Breast epithelium (tissue), 4 donors: ENCODE data around the gene ARFGEF2. TPM values are rescaled to one million over a fixed set of nuclear protein-coding genes. Genes with fewer than 3 reads are reported as not detected.
"Not testable (repeated sequence)": the region's sequence is repeated elsewhere in the genome, so short reads cannot be mapped to it uniquely, and the experiment has no call there.

Experiments
- DNase-seq, 2 donors: peaks; one replicate each; pipeline ENCODE4 v3.0.0-alpha.2; 2019; ENCODE audit warnings: low spot score in 2 of 2
- H3K27ac ChIP-seq, 2 donors: fragments of 200-600 bp; sonication (generic) in 1 of 2; one replicate each; pipeline ENCODE4 v1.5.1; 2016 to 2019; ENCODE audit warnings: mild to moderate bottlenecking in 1 of 2
- H3K27me3 ChIP-seq, 2 donors: fragments of 200-600 bp; sonication (generic) in 1 of 2; one replicate each; pipeline versions ENCODE4 v1.5.1 to v1.6.0; 2017 to 2019; ENCODE audit warnings: control low read depth in 1 of 2, mild to moderate bottlenecking in 1 of 2
- H3K36me3 ChIP-seq: fragments of 200-600 bp; one replicate; pipeline ENCODE4 v1.5.1; 2019
- H3K4me1 ChIP-seq, 2 donors: fragments of 200-600 bp; sonication (generic); one replicate each; pipeline ENCODE4 v1.5.1; 2016 to 2019; ENCODE audit warnings: control low read depth in 1 of 2
- H3K4me3 ChIP-seq, 3 donors: fragments of 200-600 bp; sonication (generic); 1 replicate in 2 of 3; 2 replicates in 1 of 3; pipeline ENCODE4 v1.5.1; 2016 to 2019; ENCODE audit warnings: mild to moderate bottlenecking in 3 of 3, moderate library complexity in 2 of 3
- H3K9me3 ChIP-seq, 2 donors: fragments of 200-600 bp; sonication (generic) in 1 of 2; one replicate each; pipeline ENCODE4 v1.5.1; 2016 to 2019; ENCODE audit warnings: control low read depth in 1 of 2
- CTCF ChIP-seq, 3 donors: fragments of 450-650 bp; IDR thresholded peaks; one replicate each; pipeline ENCODE4 v1.5.1; 2016 to 2017; ENCODE audit warnings: antibody characterized with exemption in 3 of 3, mild to moderate bottlenecking in 3 of 3, moderate library complexity in 3 of 3
- POLR2A ChIP-seq: fragments of 450-650 bp; IDR thresholded peaks from one replicate; pipeline ENCODE4 v1.6.1; 2016; ENCODE audit warnings: antibody characterized with exemption, mild to moderate bottlenecking, moderate library complexity
- POLR2AphosphoS5 ChIP-seq, 3 donors: sonication (generic); formaldehyde crosslinking; IDR thresholded peaks; one replicate each; pipeline ENCODE4 v1.6.1; 2017; ENCODE audit warnings: antibody characterized with exemption in 3 of 3
- intact Hi-C: fragments of 100-400 bp; cut with DNase I; formaldehyde crosslinking; loops from one replicate; pipeline ENCODE4 v1.15.1; 2023; ENCODE audit warnings: low total_unique reads
- total RNA-seq, 3 donors: library from RNA; depleted of rRNA; stranded (reverse); fragments of >200 nt; gene quantifications; one replicate each; pipeline ENCODE4 v1.1.0, GENCODE V29; 2016

The ARFGEF2 gene
- total RNA-seq, 3 donors from 2014 or later, result 37.1 to 61.6 (median 42.3) TPM

- no peak overlapping the region for H3K4me3 ChIP-seq
- H3K4me1 ChIP-seq, result no peaks in the 10 kb centered on the region
- no peaks in the 10 kb centered on the region for H3K27me3 ChIP-seq
- no peak overlapping the region for H3K27ac ChIP-seq
- intact Hi-C loops, result no loop called here
- H3K36me3 ChIP-seq, result no peaks in the 10 kb centered on the region
- no peaks in the 10 kb centered on the region for H3K9me3 ChIP-seq
- no peak for DNase-seq
- no peak for TF ChIP-seq POLR2AphosphoS5 (IDR thresholded peaks at IDR 0.05)
- TF ChIP-seq POLR2A, result no peak
- no peak for TF ChIP-seq CTCF (IDR thresholded peaks at IDR 0.05)
Observed at GRCh38 chr20:48886194-48886593, 35.3 kb upstream of the ARFGEF2 start.

- TF ChIP-seq CTCF (IDR thresholded peaks at IDR 0.05), result no peak
- TF ChIP-seq POLR2AphosphoS5 (IDR thresholded peaks at IDR 0.05), result no peak
- TF ChIP-seq POLR2A, result no peak
- Histone ChIP-seq H3K4me3 (no peak overlapping the region), H3K4me1 (no peaks in the 10 kb centered on the region), H3K27ac (no peak overlapping the region), H3K36me3 (no peaks in the 10 kb centered on the region), H3K9me3 (no peaks in the 10 kb centered on the region), H3K27me3 (no peaks in the 10 kb centered on the region)
- no peak for DNase-seq
- intact Hi-C loops, result no loop called here
Observed at GRCh38 chr20:48886811-48887210, 34.7 kb upstream of the ARFGEF2 start.

- H3K9me3 ChIP-seq, H3K36me3 ChIP-seq, H3K4me3 ChIP-seq, DNase-seq, H3K27me3 ChIP-seq, H3K4me1 ChIP-seq, H3K27ac ChIP-seq, intact Hi-C loops: not testable (repeated sequence)
Observed at GRCh38 chr20:48888517-48888916, 33.0 kb upstream of the ARFGEF2 start.

GRCh38 chr20:48889140-48889790, 32.2 kb upstream of the ARFGEF2 start:
- TF ChIP-seq POLR2A (no peak), CTCF (IDR thresholded peaks at IDR 0.05) (no peak), POLR2AphosphoS5 (IDR thresholded peaks at IDR 0.05) (no peak)
- H3K9me3 ChIP-seq, result no peaks in the 10 kb centered on the region
- no peaks in the 10 kb centered on the region for H3K27me3 ChIP-seq
- intact Hi-C loops, result no loop called here
- no peak overlapping the region for H3K4me3 ChIP-seq
- DNase-seq, result no peak
- H3K27ac ChIP-seq, result no peak overlapping the region
- no peaks in the 10 kb centered on the region for H3K4me1 ChIP-seq
- no peaks in the 10 kb centered on the region for H3K36me3 ChIP-seq

- H3K9me3 ChIP-seq, result no peaks in the 10 kb centered on the region
- intact Hi-C loops, result no loop called here
- no peaks in the 10 kb centered on the region for H3K27me3 ChIP-seq
- no peaks in the 10 kb centered on the region for H3K36me3 ChIP-seq
- H3K4me1 ChIP-seq, result no peaks in the 10 kb centered on the region
- no peak overlapping the region for H3K4me3 ChIP-seq
- TF ChIP-seq POLR2AphosphoS5 (IDR thresholded peaks at IDR 0.05), result no peak
- no peak for DNase-seq
- no peak overlapping the region for H3K27ac ChIP-seq
Observed at GRCh38 chr20:48891235-48892048, 30.1 kb upstream of the ARFGEF2 start.

GRCh38 chr20:48892049-48892470, 29.5 kb upstream of the ARFGEF2 start:
- DNase-seq, result no peak
- H3K4me3 ChIP-seq, result no peak overlapping the region
- H3K27me3 ChIP-seq, result no peaks in the 10 kb centered on the region
- no peaks in the 10 kb centered on the region for H3K4me1 ChIP-seq
- no peaks in the 10 kb centered on the region for H3K36me3 ChIP-seq
- no peak for TF ChIP-seq POLR2AphosphoS5 (IDR thresholded peaks at IDR 0.05)
- intact Hi-C loops, result no loop called here
- H3K9me3 ChIP-seq, result no peaks in the 10 kb centered on the region
- no peak overlapping the region for H3K27ac ChIP-seq
